Measurements from ENCODE around the gene EFCAB12.
"Not testable (repeated sequence)": the region's sequence is repeated elsewhere in the genome, so short reads cannot be mapped to it uniquely, and the experiment has no call there.

DNA sequence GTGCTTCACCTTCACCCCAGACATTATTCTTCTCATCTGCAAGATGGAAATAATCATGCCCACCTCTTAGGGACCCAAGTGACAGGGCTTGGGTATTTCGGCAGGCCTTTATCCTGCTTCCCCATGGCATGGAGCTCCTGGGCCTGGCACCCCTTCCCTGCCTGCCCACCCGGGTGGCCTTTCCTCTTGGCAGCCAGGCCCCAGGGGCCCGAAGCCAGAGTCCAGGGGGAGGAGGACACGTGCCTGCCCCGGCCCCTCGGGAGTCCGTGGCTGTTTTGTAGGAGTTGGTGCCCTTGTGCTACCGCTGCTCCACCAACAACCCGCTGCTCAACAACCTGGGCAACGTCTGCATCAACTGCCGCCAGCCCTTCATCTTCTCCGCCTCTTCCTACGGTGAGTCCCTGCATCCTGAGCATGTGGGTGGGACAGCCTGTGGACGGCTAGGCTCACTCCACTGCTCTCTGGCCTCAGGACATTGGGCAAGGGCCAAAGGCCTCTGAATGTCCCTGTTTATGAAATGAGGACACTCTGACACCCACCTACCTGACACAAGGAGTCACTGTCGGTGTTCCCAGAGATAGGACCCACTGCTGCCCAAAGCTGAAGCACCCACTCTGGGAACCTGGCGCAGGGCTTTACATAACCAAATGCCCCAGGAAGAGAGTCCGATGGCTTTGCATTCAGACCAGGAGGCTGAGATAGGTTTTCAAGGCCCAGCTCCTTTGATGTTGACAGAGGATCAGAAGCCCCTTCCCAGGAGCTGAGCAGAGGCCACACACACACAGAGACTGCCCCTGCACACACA lies 34.5 kb downstream of the EFCAB12 start:
- TF ChIP-seq, protein P1, sequence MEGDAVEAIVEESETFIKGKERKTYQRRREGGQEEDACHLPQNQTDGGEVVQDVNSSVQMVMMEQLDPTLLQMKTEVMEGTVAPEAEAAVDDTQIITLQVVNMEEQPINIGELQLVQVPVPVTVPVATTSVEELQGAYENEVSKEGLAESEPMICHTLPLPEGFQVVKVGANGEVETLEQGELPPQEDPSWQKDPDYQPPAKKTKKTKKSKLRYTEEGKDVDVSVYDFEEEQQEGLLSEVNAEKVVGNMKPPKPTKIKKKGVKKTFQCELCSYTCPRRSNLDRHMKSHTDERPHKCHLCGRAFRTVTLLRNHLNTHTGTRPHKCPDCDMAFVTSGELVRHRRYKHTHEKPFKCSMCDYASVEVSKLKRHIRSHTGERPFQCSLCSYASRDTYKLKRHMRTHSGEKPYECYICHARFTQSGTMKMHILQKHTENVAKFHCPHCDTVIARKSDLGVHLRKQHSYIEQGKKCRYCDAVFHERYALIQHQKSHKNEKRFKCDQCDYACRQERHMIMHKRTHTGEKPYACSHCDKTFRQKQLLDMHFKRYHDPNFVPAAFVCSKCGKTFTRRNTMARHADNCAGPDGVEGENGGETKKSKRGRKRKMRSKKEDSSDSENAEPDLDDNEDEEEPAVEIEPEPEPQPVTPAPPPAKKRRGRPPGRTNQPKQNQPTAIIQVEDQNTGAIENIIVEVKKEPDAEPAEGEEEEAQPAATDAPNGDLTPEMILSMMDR (conservative IDR thresholded peaks at IDR 0.05; ENCODE audit: low read depth, low read length): not testable (repeated sequence)
- TF ChIP-seq NFE2L2 (IDR thresholded peaks at IDR 0.05; ENCODE audit: low read depth, low read length); MAZ (IDR thresholded peaks at IDR 0.05; ENCODE audit: borderline replicate concordance, low read depth, low read length); POLR2A (IDR thresholded peaks at IDR 0.05; ENCODE audit: low read depth, low read length); RAD21 (IDR thresholded peaks at IDR 0.05; ENCODE audit: low read length); SMC3 (IDR thresholded peaks at IDR 0.05; ENCODE audit: low read depth, low read length); MAFK (IDR thresholded peaks at IDR 0.05; ENCODE audit: low read depth, low read length); MXI1 (IDR thresholded peaks at IDR 0.05; ENCODE audit: borderline replicate concordance, low read depth, low read length); CEBPB (IDR thresholded peaks at IDR 0.05; ENCODE audit: low read depth, low read length): not testable (repeated sequence)
- TF ChIP-seq, protein P2, sequence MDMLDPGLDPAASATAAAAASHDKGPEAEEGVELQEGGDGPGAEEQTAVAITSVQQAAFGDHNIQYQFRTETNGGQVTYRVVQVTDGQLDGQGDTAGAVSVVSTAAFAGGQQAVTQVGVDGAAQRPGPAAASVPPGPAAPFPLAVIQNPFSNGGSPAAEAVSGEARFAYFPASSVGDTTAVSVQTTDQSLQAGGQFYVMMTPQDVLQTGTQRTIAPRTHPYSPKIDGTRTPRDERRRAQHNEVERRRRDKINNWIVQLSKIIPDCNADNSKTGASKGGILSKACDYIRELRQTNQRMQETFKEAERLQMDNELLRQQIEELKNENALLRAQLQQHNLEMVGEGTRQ (IDR thresholded peaks at IDR 0.05; ENCODE audit: low read depth, low read length): not testable (repeated sequence)
- TF ChIP-seq, protein P3, sequence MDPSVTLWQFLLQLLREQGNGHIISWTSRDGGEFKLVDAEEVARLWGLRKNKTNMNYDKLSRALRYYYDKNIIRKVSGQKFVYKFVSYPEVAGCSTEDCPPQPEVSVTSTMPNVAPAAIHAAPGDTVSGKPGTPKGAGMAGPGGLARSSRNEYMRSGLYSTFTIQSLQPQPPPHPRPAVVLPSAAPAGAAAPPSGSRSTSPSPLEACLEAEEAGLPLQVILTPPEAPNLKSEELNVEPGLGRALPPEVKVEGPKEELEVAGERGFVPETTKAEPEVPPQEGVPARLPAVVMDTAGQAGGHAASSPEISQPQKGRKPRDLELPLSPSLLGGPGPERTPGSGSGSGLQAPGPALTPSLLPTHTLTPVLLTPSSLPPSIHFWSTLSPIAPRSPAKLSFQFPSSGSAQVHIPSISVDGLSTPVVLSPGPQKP (IDR thresholded peaks at IDR 0.05; ENCODE audit: borderline replicate concordance, low read depth, low read length): not testable (repeated sequence)
